Measurements from ENCODE around the gene GSX1.
"Not testable (repeated sequence)": the region's sequence is repeated elsewhere in the genome, so short reads cannot be mapped to it uniquely, and the experiment has no call there.

- TF ChIP-seq, protein P1, sequence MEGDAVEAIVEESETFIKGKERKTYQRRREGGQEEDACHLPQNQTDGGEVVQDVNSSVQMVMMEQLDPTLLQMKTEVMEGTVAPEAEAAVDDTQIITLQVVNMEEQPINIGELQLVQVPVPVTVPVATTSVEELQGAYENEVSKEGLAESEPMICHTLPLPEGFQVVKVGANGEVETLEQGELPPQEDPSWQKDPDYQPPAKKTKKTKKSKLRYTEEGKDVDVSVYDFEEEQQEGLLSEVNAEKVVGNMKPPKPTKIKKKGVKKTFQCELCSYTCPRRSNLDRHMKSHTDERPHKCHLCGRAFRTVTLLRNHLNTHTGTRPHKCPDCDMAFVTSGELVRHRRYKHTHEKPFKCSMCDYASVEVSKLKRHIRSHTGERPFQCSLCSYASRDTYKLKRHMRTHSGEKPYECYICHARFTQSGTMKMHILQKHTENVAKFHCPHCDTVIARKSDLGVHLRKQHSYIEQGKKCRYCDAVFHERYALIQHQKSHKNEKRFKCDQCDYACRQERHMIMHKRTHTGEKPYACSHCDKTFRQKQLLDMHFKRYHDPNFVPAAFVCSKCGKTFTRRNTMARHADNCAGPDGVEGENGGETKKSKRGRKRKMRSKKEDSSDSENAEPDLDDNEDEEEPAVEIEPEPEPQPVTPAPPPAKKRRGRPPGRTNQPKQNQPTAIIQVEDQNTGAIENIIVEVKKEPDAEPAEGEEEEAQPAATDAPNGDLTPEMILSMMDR (IDR thresholded peaks at IDR 0.05) = not testable (repeated sequence)
- TF ChIP-seq POLR2A (IDR thresholded peaks at IDR 0.05) = not testable (repeated sequence)
Measured at GRCh38 chr13:27748143-27748542, 44.1 kb upstream of the GSX1 start.

Measured in right lobe of liver (tissue), 4 donors.